A549 treated with Hydrocortisone at 1 μM for 4 hours (cell line): ENCODE results near the gene FBP1. TPM values are rescaled to one million over a fixed set of nuclear protein-coding genes. Genes with fewer than 3 reads are reported as not detected.

Experiments used
- total RNA-seq: library from RNA; stranded (reverse); fragments of 200-300 nt; extraction: Qiagen RNA extraction; gene quantifications from 5 replicates; pipeline ENCODE4 v1.2.3, GENCODE V29; 2022

The FBP1 gene
- not detected in 5 replicates for total RNA-seq

DNA sequence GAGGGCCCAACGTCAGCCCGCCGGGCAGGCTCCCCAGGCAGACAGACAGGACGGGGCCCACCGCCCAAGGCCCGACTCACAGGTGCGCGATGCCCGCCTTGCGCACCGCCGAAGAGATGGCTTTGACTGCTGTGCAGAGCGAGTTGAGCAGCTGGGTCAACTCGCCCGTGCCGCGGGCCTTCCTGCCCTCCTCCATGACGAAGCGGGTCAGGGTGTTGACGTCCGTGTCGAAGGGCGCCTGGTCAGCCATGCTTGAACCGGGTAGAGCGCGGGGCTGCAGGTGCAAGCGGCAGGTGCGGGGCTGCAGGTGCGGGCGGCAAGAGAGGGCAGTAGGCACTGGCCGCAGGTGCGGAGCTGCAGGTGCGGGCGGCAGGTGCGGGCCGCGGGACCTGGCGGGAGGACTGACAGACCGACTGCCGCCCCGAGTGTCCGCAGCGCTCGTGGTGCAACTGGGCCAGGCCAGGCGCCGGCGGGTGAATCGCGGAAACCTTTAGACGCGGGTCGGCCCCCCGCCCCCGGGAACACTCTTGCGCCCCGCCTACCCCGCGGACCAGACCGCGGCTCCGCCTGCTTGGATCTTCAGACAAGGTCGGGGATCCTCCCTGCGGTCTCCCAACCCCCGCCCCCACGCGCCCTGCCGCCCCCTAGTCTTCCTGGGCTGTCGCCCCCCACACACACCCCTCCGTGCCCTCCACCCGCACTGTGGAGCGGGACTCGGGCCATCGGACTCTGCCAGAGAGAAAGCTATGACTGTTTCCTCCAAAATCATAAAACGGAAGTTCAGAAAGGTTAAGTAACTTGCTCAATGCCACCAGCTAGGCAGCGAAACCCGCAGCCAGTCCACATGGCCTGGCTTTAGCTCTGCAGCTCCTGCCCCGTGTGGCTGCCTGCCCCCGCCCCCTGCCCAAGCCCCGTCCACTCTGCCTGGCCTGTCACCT is at the start of gene FBP1:
TSS of gene FBP1 (minus strand) at position 458 of the 938 bp plus-strand sequence. CDS start at position 250, 208 bp downstream.

DNA sequence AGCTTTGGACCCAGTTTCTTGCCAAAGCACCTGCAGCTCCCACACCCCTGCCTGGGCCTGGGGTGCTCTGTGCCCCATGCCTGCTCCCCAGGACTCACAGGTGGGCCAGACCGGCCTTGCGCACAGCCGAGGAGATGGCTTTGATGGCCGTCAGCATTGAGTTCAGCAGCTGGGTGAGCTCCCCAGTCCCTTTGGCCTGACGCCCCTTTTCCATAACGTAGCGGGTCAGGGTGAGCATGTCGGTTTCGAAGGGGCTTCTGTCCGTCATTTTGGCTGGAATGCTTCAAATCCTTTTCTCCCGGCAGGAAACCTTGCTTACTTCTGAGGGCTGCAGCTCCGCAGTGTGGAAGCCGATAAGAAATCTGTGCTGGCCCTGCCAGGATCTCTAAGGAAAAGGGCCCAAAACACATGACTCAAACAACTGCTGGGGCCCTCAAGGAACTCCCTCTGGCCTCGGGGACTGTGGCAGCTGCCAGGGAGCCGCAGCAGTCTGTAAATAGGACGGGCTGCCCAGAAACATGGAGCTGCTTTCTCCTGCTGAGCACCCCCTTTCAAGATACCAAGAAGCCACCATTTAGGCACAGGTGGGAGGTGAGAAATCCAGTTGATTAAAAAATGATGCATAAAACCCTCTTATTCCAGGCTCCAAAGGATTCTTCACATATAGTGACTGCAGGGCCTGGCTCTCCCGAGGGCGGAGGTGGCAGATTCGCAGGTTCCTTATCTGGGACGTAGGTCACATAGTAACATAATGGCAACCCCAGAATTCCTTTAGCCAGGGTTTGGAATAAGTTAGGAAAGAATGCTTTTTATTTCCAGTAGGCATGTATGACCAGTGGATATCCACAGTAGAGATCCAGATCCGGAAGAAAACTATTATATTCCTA is 45.6 kb downstream of the FBP1 start, which contains the start of gene FBP2:
TSS of gene FBP2 (minus strand) at position 366 of the 887 bp plus-strand sequence. CDS start at position 268, 98 bp downstream.

DNA sequence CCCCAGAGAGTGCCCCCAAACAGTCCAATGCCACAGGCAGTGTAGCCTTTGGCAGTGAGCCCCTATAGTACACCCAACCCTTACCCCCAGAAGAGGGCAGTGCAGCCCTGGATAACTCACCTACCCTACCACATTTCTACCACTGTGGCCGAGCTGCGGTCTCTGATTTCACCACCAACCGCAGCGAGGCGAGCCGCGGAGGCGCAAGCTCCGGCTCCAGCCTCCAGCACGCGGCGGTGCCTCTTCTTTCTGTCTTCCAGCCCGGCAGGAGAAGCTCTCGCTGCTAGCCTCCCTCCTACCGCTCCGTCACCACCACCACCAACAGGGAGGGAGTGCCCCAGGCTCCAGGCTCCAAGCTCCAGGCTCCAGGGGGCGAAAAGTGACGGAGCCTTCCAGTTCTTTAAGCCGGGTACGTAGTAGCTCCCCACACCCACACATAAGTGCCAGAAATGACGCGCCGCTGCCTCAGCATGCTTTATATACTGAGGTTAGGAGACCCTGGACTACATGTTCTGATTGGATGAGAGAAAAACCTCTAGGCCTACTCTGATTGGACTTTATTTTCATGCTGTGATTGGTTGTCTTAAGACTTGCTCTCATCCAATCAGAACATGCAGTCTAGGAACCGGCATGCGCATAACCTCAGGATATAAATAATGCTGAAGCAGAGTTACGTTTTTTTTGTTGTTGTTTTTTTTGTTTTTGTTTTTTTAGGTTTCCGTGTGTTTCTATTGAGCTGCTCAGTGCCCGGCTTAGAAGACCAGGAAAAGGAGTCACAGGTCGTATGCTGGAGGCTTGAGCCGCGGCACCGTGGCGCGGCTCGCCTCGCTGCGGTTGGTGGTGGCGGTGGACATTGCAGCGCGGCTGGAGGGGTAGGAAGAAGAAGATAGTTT is 84.6 kb downstream of the FBP1 start, which contains the start of gene PCAT7:
TSS of gene PCAT7 (plus strand) at position 645 of the 893 bp plus-strand sequence.

Other genes with a start within 250 kb of the FBP1 start
- gene PCAT7, start 84.4 kb downstream of the FBP1 start, total RNA-seq: 0.50 to 0.96 TPM (median 0.74 TPM) in 5 replicates
- 0.06 TPM in 1 of 5 replicates, not detected in the others for gene FBP2, start 45.7 kb downstream of the FBP1 start, total RNA-seq
- gene AOPEP, start 87.2 kb upstream of the FBP1 start, total RNA-seq: 119 to 175 TPM (median 162 TPM) in 5 replicates